ENCODE data around the gene PDAP1. TPM values are rescaled to one million over a fixed set of nuclear protein-coding genes. Genes with fewer than 3 reads are reported as not detected.

Gene PDAP1
- total RNA-seq, 1 experiment from 2014 or later: 147 TPM

GRCh38 chr7:99422186-99422585 lies 13.8 kb upstream of the PDAP1 start:
- intact Hi-C loops (cut with micrococcal nuclease; ENCODE audit: unreplicated experiment): no loop called here
- Histone ChIP-seq H3K27ac (ENCODE audit: low read length) (no peak overlapping the region), H3K4me1 (ENCODE audit: control insufficient read depth, insufficient read depth, low read length) (no peaks in the 10 kb centered on the region), H3K36me3 (ENCODE audit: control insufficient read depth, insufficient read depth, low read length) (peaks cover 7% of the 10 kb centered on the region), H3K4me3 (ENCODE audit: low read depth in 2 of 2, low read length in 2 of 2) (no peak overlapping the region), H3K9me3 (ENCODE audit: control insufficient read depth, insufficient read depth, low read depth, low read length) (no peaks in the 10 kb centered on the region), H3K27me3 (ENCODE audit: control insufficient read depth, insufficient read depth, low read length) (no peaks in the 10 kb centered on the region)
- ATAC-seq (no peak), DNase-seq (ENCODE audit: low read depth, low spot score) (no peak)
- POLR2A ChIA-PET: no interaction called here
- no TSS peak for BruUV-seq (replicated peaks)
- CTCF ChIA-PET: no interaction called here
- in situ Hi-C loops (cut with HindIII; ENCODE audit: low pct_unique_long_range_greater_than_20kb, low sequenced_read_pairs): no loop called here
- no peak for TF ChIP-seq CTCF (IDR thresholded peaks at IDR 0.05)

- DNase-seq (ENCODE audit: low read depth, low spot score): no peak
- Histone ChIP-seq H3K27ac (ENCODE audit: low read length) (no peak overlapping the region), H3K4me3 (ENCODE audit: low read depth in 2 of 2, low read length in 2 of 2) (no peak overlapping the region), H3K4me1 (ENCODE audit: control insufficient read depth, insufficient read depth, low read length) (no peaks in the 10 kb centered on the region), H3K27me3 (ENCODE audit: control insufficient read depth, insufficient read depth, low read length) (no peaks in the 10 kb centered on the region), H3K36me3 (ENCODE audit: control insufficient read depth, insufficient read depth, low read length) (peaks cover 10% of the 10 kb centered on the region), H3K9me3 (ENCODE audit: control insufficient read depth, insufficient read depth, low read depth, low read length) (no peaks in the 10 kb centered on the region)
- POLR2A ChIA-PET: no interaction called here
- no TSS peak for BruUV-seq (replicated peaks)
- no peak for ATAC-seq
- CTCF ChIA-PET: no interaction called here
- in situ Hi-C loops (cut with HindIII; ENCODE audit: low pct_unique_long_range_greater_than_20kb, low sequenced_read_pairs) (no loop called here), intact Hi-C loops (cut with micrococcal nuclease; ENCODE audit: unreplicated experiment) (no loop called here)
- TF ChIP-seq TCF7L2 (IDR thresholded peaks at IDR 0.05; ENCODE audit: low read depth, low read length): no peak
- TF ChIP-seq SIN3A (IDR thresholded peaks at IDR 0.05; ENCODE audit: borderline replicate concordance, insufficient read depth, low read depth, low read length): no peak
- no peak for TF ChIP-seq POLR2AphosphoS5 (IDR thresholded peaks at IDR 0.05; ENCODE audit: low read depth, low read length)
- TF ChIP-seq REST (IDR thresholded peaks at IDR 0.05; ENCODE audit: insufficient read depth in 1 of 2, low read depth in 2 of 2, low read length in 1 of 2): no peak
- TF ChIP-seq CTCF (IDR thresholded peaks at IDR 0.05): no peak
These were observed 12.6 kb upstream of the PDAP1 start for GRCh38 chr7:99420986-99421385.

GRCh38 chr7:99420213-99420612 lies 11.8 kb upstream of the PDAP1 start:
- Histone ChIP-seq H3K36me3 (ENCODE audit: control insufficient read depth, insufficient read depth, low read length) (peaks cover 11% of the 10 kb centered on the region), H3K4me1 (ENCODE audit: control insufficient read depth, insufficient read depth, low read length) (no peaks in the 10 kb centered on the region), H3K9me3 (ENCODE audit: control insufficient read depth, insufficient read depth, low read depth, low read length) (no peaks in the 10 kb centered on the region), H3K27me3 (ENCODE audit: control insufficient read depth, insufficient read depth, low read length) (no peaks in the 10 kb centered on the region), H3K4me3 (ENCODE audit: low read depth in 2 of 2, low read length in 2 of 2) (no peak overlapping the region), H3K27ac (ENCODE audit: low read length) (no peak overlapping the region)
- ChIA-PET POLR2A (no interaction called here), CTCF (no interaction called here)
- ATAC-seq (no peak), DNase-seq (ENCODE audit: low read depth, low spot score) (no peak)
- in situ Hi-C loops (cut with HindIII; ENCODE audit: low pct_unique_long_range_greater_than_20kb, low sequenced_read_pairs): no loop called here
- TF ChIP-seq REST (IDR thresholded peaks at IDR 0.05; ENCODE audit: insufficient read depth in 1 of 2, low read depth in 2 of 2, low read length in 1 of 2) (no peak), SIN3A (IDR thresholded peaks at IDR 0.05; ENCODE audit: borderline replicate concordance, insufficient read depth, low read depth, low read length) (no peak), TCF7L2 (IDR thresholded peaks at IDR 0.05; ENCODE audit: low read depth, low read length) (no peak), CTCF (IDR thresholded peaks at IDR 0.05) (no peak), POLR2AphosphoS5 (IDR thresholded peaks at IDR 0.05; ENCODE audit: low read depth, low read length) (no peak)
- BruUV-seq (replicated peaks): no TSS peak
- intact Hi-C loops (cut with micrococcal nuclease; ENCODE audit: unreplicated experiment): no loop called here
